GM10266 (cell line): ENCODE results near the gene CRYBB1.

Experiments
- DNase-seq: peaks from one replicate; pipeline ENCODE4 v3.0.0; 2012; ENCODE audit errors: extremely low spot score
- TF ChIP-seq, protein P1 (sequence below): IDR thresholded peaks from 2 replicates; pipeline ENCODE4 v1.5.1; 2012; ENCODE audit warnings: mild to moderate bottlenecking, low read depth; ENCODE audit not compliant: control insufficient read depth, insufficient read depth; ENCODE audit errors: missing control alignments

Gene CRYBB1

DNA sequence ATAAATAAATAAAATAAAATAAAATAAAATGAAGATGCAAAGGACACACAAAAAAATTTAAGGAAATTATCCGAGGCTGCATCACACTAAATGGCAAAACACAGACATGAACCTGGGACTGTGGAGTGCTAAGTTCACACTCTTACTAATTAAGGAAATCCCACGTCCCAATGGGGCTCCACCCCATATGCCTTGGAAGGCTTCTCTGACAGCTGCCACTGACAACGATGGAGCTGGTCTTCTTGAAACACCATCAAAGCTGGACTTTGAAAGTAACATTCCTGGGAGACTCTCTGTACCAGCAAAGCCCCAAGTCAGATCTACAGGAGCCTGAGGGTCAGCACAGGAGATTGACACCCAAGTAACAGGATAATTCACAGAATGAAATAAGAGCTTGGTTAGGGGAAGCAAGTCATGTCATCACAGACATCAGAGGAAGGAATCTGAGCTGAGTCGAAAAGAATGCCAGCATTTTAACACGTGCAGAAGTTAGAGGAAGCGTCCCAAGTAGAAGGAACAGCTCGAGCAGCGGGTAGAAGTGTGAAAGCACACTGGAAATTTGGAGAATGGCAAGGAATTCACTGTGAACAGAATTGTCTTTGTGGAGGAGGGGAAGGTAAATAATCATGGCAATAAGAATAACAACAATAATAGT, 41.7 kb downstream of the CRYBB1 start:
- TF ChIP-seq, protein P1, sequence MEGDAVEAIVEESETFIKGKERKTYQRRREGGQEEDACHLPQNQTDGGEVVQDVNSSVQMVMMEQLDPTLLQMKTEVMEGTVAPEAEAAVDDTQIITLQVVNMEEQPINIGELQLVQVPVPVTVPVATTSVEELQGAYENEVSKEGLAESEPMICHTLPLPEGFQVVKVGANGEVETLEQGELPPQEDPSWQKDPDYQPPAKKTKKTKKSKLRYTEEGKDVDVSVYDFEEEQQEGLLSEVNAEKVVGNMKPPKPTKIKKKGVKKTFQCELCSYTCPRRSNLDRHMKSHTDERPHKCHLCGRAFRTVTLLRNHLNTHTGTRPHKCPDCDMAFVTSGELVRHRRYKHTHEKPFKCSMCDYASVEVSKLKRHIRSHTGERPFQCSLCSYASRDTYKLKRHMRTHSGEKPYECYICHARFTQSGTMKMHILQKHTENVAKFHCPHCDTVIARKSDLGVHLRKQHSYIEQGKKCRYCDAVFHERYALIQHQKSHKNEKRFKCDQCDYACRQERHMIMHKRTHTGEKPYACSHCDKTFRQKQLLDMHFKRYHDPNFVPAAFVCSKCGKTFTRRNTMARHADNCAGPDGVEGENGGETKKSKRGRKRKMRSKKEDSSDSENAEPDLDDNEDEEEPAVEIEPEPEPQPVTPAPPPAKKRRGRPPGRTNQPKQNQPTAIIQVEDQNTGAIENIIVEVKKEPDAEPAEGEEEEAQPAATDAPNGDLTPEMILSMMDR = no peak
- no peak for DNase-seq

DNA sequence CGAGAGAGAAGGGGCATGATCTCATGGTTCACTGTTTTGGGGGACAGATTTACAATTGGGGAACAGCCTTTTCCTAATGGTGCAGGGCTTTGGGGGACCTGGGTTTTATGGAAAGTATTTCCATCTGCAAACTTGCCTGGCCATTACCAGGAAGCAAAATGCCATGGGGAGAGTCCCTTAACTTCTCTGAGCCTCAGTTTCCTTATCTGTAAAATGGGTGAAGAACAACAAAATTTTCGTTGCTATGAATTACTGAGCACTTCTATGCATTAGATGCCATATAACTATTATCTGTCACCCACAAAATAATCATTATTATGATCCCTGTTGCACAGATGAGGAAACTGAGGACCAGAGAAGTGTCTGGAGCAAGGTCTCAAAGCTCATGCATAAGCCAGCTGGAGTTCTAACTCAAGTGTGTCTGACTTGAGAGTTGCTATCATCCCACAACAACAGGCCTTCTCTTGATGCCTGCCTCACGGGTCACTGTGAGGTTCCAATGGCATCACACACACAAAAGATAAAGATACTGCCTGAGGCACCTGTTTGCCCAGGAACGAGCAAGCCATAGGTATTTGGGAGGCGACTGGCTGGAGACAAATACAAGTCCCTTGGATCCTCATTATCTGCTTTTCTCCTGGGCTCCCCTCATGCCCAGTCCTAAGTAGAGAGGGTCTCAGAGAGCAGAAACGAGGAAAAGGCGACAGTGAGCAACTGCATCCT, 43.7 kb downstream of the CRYBB1 start:
- TF ChIP-seq, protein P1 = no peak
- no peak for DNase-seq

DNA sequence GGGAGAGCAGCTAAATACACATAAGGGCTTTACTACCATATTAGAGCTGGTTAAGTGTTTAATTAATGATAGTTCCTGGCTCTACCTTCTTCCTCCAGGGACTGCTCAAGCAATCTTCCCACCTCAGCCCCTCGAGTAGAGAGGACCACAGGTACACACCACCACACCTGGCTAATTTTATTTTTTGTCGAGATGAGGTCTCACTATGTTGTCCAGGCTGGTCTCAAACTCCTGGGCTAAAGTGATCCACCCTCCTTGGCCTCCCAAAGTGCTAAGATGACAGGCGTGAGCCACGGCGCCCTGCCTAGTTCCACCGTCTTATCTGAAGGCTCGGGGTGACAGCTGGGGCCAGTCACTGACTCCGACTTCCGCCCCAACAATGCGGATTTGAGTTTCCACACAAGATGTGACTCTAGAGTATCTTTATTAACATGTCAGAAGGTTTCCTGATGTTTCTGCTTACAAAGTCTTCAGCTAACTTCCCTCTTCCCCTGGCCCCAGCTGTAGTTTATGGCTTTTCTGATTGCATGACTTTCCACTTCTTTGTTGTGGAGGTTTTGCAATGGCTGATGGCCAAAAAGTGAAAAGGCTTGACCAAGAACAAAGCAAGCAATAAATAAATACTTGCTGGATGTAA, 44.7 kb downstream of the CRYBB1 start:
- no peak for DNase-seq
- TF ChIP-seq, protein P1 = no peak

DNA sequence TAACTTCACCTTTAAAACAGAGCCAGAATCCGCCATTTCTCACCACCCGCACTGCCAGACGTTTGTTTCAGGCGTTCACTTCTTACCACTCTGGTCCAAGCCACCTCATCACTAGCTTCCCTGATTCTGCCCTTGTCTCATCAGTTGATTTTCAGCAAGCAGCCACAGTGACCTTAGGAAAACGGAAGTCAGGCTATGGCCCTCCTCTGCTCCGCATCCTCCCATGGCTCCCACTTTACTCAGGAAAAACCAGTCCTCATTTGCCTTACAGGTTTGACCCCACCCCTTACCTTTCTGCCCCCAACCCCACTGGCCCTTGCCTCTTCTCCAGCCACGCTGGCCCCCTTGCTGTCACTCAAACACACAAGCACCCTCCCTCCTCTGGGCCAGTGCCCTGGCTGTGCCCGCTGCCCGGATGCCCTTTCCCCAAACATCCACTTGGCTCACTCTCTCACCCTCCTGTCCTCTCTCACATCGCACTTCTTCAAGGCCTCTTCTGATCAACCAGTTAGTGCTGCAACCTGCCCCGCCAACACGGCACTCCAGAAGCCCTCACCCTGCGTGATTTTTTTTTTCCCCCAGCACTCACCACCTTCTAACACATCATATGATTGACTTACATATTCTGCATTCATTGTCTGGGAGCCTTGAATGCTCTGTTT, 46.8 kb downstream of the CRYBB1 start:
- TF ChIP-seq, protein P1 = no peak

DNA sequence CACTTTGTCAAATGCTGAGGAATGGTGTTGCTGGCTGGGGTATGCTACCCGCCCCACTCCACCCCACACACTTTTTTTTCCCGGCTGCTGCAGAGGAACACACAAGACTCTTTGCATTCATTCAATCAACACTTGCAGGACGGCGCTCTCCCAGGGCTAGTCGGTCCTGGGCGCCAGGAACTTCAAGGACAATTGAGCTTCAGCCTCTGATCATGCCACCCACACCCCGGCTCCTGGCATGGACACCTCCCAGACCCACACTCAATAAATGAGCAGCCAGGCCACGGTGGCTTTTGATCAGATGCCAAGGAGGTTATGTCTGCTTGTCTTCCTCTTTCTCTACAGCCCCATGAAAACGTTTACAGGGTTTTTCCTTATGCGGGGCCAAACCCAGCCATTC, 47.7 kb downstream of the CRYBB1 start:
- no peak for DNase-seq
- TF ChIP-seq, protein P1 = no peak

More for the DNA sequence above, 46.8 kb downstream of the CRYBB1 start:
- no peak for DNase-seq

DNA sequence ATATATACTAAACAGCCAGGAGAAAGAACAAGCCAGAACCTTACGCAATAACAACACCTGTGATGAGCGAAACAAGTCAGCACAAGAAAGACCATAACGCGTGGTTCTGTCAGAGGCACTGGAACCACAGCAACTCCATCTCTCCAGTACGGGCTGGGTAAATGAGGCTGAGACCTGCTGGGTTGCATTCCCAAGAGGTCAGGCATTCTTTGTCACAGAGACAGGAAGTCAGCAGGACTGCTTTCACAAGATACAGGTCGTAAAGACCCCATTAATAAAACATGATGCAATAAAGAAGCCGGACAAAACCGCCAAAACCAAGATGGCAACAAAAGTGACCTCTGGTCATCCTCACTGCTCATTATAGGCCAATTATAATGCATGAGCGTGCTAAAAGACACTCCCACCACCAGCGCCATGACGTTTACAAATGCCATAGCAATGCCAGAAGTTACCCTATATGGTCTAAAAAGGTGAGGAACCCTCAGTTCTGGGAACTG, 49.6 kb downstream of the CRYBB1 start:
- TF ChIP-seq, protein P1 = no peak
- DNase-seq = no peak
